C4-2B (cell line): ENCODE results near the gene RB1.

Experiments used
- CTCF ChIP-seq: fragments of 450-650 bp; conservative IDR thresholded peaks from 2 replicates; pipeline ENCODE4 v1.5.1; 2017; ENCODE audit warnings: mild to moderate bottlenecking
- ZFX ChIP-seq: fragments of 450-650 bp; IDR thresholded peaks from 2 replicates; pipeline ENCODE4 v1.6.1; 2017

- TF ChIP-seq CTCF (no peak), ZFX (no peak)
These were observed 77.0 kb downstream of the RB1 start for GRCh38 chr13:48380581-48380980.
